NCI-H526 treated with DMSO at 0.1 percent for 48 hours (cell line): ENCODE results near the gene ARHGAP35.

ENCODE experiments used
- DNase-seq: peaks from one replicate; lab custom pipeline; 2025; lab: John Stamatoyannopoulos, UW

Gene ARHGAP35

DNA sequence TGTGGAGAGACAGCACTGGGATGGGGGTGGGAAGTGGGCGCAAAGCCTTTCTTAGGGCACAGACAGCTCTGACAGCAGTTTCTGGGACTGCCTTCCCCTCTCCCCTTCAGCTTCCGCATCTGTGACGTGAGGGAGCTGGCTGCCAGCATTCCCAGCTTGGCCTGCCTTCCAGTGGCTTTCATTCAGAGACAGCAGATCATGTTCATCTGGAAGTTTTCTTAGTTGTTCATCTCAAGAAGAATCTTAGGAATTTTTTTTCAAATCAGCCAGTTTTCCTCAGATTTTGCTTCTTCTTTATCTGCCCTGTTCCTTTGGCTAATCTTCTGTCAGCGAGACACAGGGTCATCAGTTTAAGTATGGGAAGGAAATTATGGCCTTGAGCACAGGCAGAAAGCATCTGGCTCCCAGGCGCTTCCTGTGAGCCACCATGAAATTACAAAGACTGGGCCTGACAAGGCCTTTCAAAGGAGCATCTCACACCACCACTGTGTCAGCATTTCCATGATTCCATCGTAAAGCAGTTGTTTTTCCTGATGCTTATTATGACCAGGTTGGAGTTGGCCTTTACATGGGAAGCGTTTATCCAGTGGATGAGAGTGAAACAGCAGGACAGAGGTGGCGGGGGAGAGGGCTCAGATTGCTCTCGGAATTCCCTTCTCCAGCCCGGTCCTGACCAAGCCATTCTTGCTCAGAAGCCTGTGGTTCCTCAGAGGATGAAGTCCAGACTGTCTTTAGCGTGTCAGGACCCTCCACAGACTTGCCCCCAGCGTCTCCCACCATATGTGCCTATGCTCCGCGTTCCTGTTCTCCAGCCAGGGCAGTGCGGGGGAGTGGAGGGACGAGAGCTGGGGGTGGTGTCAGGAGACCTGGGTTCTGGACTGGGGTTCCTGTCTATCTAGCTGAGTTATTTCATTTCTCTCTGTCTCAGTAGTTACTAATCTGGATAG lies 43.6 kb downstream of the ARHGAP35 start:
- DNase-seq: no peak

DNA sequence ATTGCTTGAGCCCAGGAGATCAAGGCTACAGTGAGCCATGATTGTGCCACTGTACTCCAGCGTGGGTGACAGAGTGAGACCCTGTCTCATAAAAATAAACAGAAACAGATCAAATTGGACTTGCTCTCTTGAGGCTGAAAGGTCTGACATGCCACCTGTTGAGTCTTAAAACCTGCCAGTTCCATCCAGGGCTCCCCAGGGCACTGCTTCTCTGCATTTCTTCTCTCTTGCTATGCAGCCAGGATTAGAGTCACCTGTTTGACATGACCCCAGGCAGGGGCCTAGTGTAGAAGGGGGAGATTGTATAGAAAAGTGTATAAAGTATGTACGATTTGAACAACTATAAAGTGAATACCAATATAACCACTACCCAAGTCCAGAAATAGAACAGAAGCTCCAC lies 45.4 kb downstream of the ARHGAP35 start:
- DNase-seq: no peak

GRCh38 chr19:46907880-46908279 lies 47.1 kb downstream of the ARHGAP35 start:
- DNase-seq: no peak

DNA sequence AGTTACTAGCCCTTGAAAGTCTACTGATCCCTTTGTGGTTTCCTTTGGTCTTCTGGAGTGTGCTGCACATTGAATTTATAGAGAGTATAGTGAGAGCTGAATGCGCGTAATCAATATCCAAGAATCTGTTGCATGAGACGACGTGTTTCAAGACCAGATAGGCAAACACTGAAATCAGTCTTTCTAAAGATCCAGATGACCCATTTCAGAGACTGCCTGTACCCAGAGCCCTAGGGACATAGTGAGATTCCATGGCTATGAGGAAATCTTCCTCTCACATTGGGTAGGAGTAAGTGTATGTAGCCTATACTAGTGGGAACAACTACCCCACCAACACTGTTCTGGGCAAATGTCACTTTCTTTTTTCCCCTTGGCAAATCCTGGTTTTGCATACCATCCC lies 48.6 kb downstream of the ARHGAP35 start:
- no peak for DNase-seq
